CD4-positive, alpha-beta T cell treated with Interleukin-21 for 1 hour (primary cell): Measurements from ENCODE around the gene TTC7B.
"Not testable (repeated sequence)": the region's sequence is repeated elsewhere in the genome, so short reads cannot be mapped to it uniquely, and the experiment has no call there.

Experiments used
- DNase-seq: peaks from one replicate; pipeline ENCODE4 v3.0.0-alpha.2; 2020

TTC7B gene

GRCh38 chr14:90536511-90537191, 279.6 kb downstream of the TTC7B start:
- no peak for DNase-seq

DNA sequence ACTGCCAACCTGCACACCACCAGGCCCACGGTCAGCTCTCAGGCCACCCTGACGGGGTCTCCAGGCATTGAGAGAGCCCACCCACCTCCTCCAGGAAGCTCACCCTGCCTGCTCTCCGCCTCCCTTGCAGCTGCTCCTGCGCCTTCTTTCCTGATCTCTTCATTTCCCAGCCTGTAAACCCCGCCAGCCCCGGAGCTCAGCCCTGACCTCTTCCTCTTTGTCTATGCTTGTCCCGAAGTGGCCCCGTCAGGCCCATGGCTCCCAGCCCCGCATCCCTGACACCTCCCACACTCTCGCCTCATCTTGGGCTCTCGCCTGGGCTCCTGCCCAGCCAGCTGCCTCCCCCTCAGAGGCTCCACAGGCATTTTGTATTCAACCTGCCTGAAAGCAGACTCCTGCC, 280.1 kb downstream of the TTC7B start:
- DNase-seq: no peak

DNA sequence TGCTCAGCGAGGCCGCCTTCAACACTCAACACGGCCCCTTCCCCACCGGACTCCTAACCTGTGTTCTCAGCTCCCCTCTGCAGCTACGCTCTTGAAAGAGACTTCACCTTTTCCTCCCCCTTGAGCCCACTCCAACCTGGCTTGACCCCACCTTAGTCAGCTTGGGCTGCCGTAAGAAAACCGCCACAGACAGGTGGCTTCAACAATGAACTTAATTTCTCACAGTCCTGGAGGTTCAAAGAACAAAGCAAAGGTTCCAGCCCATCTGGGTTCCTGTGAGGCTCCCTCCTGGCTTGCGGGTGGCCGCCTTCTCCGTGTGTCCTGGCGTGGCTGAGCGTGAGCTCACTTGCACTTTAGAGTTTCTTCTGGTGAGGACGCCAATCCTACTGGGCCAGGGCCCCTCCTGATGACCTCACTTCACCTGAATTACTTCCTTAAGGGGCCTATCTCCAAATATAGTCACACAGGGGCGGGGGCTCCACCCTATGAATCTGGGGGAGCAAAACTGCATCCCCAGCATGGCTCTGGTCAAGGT, 280.6 kb downstream of the TTC7B start:
- DNase-seq: no peak

- no peak for DNase-seq
Measured at GRCh38 chr14:90534838-90535555, 281.2 kb downstream of the TTC7B start.

GRCh38 chr14:90534091-90534837, 282.0 kb downstream of the TTC7B start:
- DNase-seq: no peak

- DNase-seq: no peak
Measured at GRCh38 chr14:90533591-90534021, 282.6 kb downstream of the TTC7B start.

DNA sequence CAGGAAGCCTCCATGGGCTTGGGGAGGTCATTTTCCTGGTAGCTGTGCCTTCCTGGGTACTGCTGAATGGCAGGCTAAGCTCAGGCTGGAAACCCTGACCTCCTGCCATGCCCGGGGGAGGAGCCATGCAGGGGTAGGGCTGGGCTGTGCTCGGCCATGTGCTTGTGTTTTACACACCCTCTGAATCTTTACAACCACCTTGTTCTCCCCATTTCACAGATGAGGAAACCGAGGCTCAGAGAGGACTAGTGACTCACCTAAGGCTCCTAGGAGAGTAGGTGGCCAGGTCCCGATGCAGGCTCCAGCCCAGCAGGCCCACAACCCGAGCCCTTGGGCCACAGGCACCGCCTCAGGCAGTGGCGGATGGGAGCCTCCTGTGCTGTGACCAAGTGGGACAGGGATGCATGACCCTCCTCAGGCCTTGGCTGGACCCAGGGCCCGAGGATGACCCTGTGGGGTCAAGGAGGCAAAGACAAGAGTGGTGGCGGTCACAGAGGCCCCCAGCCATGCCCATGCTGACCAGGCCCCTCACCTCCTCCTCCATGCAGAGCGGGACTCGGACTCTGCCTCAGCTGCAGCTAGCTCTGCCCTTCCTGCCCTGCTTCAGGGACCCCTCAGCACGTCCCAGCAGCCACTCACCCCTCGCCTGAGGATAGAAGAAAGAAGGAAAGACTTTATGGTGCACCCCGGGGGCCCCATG, 283.3 kb downstream of the TTC7B start:
- no peak for DNase-seq

DNA sequence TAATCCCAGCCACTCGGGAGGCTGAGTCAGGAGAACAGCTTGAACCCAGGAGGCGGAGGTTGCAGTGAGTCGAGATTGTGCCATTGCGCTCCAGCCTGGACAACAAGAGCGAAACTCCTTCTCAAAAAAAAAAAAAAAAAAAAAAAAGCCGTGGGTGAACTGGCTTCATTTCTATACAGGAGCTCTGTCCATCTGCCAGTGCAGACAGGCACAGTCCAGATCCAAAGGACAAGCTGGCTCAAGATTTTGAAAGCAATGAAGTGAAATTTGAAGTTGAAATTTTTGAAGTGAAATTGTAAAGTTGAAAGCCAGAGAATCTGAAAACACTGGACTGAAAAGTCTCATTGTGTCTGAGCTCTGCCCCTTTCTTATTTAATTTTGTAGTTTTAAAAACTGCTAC, 284.7 kb downstream of the TTC7B start:
- DNase-seq: no peak

DNA sequence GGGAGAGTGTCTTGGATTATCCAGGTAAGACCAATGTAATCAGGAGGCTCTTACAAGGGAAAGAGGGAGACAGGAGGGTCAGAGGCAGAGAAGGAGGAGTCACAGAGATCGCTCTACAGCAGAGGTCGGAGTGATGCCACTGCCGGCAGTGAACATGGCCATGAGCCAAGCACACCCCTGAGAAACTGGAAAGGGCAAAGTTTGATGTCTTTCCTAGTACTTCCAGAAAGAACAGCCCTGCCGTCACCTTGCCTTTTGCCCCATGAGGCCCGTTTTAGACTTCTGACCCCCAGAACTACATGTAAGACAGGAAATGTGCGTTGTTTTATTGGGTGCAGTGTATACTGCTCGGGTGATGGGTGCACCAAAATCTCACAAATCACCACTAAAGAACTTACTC, 285.7 kb downstream of the TTC7B start:
- no peak for DNase-seq

DNA sequence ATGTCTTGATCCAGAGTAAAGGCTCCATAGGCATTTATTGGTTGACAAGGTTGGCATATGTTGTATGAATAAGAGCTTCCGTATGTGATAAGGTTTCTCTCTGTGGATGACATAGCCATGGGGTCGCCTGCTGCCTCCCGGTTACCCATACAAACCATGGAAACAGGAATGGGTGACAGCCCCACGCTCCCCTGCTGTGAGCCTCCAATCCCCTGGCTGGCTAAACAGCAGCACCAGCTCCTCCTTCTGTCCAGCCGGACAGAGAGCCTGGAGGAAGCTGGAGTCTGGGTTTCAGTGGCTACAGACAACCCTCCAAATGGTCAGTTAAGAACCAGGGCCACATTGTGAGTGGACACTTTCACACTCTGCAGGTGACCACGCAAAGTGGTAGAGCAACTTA, 288.3 kb downstream of the TTC7B start:
- no peak for DNase-seq

- not testable (repeated sequence) for DNase-seq
Measured at GRCh38 chr14:90526536-90526935, 289.7 kb downstream of the TTC7B start.

DNA sequence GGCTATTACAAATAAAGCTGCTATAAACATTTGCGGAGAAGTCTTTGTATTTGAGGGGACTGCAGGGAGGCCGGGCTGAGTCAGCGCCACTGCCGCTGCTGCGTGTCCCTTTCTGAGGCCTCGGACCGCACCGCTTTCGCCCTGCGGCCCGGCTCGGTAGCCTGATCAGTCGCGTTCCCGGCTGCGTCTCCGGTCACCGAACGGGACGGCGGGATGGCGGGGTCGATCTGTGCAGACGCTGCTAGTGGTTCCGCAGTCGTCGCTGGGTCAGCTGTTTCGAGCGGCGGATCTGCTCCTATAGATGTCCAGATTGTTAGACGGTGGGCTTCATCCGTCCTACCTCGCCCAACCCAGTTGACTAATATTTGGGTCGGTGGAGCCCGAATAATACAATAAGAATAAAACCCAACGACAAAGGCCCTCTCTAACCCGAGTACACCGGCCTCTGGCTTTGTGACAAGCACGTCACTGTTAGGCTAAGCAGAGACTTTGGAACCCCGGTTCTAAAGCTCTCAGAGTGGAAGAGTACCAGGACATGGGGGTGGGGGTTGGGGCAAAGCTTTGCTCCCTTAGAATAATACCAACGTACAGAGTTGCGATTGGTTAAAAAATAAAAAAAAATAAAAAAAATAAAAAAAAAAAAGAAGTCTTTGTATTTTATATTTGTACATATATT, 290.7 kb downstream of the TTC7B start:
- not testable (repeated sequence) for DNase-seq

DNA sequence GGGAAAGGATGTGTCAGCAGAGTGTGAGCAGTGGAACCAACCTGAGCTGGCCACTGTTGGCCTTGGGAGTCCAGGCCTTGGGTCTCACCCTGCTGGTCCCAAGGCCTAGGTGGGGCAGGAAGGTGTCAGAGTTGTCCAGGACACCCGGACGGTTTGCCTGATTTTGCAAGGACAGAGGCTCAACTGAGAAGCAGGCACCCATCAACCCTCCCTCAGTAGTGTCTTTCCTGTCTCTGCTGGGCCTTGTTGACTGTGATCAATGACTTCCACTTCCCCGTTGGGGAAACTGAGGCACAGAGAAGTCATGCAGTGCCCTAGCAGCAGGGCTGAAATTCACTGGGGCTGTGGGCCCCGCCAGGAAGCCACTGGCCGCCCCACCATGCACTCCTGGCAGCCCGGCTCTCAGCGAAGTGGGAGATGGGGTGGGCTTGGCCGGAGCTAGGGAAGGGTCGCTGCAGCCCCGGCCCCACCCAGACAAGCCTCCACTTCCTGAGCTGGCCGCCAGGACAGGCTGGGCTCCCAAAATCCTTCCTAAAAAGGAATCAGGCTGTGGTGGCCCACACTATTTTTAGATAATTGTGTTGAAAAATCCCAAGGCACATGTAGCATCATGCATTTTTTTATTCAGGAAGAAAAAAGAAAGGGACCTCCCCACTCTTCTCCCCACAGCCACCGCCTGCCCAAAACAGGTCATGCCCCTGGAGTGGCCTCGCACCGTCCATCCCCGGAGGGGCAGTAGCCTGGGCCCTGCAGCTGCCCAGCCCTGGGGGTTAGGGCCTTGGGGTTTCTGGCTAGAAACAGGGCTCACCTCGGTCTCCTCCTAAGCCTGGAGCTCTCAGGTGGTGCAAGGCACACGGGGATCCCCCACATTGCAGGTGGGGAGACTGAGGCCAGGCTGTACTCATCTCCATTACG, 292.0 kb downstream of the TTC7B start:
- no peak for DNase-seq

- DNase-seq: no peak
Measured at GRCh38 chr14:90523544-90523943, 292.7 kb downstream of the TTC7B start.

- no peak for DNase-seq
Measured at GRCh38 chr14:90522571-90523191, 293.5 kb downstream of the TTC7B start.

DNA sequence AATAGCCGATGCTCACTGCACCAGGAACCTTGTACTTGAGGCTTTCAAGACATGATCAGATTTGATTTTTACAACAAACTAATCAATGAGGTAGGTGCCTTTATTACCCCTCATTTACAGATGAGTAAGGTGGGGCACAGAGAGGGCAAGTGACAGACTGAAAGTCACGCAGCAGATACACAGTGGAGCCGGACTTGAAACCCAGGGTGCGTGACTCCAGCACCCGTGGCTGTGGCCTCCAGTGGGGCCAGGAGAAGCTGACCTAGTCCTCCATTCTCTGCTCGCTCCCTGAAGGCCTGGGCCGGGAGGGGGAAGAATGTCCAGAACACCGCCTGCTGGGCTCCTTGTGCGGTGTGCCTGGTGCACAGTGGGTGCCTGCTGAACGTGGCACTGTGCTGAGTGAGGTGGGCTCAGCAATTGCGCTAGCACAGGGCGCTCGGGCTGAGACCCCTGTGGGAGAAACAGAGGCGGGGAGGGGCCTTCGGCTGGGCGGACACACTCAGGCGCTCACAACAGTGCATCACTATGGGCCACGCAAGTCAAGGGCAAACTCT, 294.2 kb downstream of the TTC7B start:
- DNase-seq: no peak

DNA sequence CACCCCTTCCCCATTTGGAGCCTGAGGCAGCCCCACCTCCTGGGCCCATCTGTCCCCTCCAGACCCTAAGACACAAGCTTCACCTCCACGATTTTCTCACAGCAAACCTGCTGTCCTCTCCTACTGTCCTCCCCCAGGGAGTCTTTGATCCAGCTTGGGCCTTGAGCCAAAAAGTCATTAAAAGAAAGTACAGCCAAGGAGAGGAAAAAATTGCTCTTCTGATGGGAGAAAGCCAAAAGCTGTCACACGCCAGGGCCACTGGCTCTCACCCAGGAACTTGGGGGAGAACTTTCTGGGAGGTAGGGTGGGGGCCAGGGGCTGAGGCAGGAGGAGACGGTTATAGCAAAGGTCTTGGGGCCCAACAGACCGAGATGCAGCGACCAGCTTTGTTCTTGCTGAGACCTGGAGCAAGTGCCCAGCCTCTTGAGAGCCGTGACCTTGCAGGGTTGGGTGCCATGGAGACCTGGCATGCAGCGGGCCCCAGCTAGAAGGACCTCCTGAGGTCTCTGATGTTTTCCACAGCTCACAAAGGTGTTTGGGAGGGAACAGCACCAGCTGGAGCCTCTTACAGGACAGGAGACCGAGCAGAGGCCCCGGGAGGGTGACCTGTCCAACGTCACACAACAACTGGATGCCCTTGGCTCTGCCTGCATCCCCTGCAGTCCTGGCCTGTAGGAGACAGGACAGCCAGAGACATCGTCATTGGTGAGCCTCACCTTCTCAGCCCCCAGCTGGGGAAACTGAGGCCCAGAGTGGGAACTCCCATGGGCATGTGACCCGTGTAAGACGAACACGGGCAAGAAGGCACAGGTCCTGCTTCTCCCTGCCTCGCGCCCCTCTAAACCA, 294.9 kb downstream of the TTC7B start:
- DNase-seq: no peak

GRCh38 chr14:90520326-90520725, 295.9 kb downstream of the TTC7B start:
- no peak for DNase-seq

DNA sequence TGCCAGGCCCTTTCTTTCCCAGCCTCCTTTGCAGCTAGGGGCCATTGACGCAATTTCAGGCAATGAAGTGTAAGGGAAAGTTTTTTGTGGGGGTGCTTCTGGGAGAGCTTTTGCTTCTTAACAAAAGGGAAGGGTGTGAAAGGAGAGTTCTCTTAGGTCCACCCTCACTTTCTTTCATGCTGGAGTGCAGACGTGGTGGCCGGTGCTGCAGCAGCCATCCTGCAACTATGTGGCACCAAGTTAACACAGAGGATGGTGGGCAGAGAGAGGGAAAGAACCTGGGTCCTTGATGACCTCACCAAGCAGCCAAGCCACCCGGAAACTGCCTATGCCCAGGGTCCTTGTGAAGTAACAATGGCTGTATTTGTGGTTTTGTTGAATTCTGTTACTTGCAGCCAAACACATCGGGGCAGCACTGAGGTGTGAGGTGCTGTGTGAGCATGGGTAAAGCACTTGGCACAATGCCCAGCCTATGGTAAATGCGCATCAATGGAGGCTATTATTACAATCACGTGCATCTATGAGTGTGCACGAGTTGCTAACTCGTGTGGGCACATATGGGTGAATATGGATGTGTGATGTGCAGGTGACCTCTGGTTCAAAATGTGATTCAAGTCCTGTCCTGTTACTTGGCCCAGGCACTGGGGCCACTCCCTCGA, 296.8 kb downstream of the TTC7B start:
- no peak for DNase-seq
